Cardiac muscle cell (in vitro differentiated cells and primary cell): ENCODE measurements around the gene GLMP. TPM values are rescaled to one million over a fixed set of nuclear protein-coding genes. Genes with fewer than 3 reads are reported as not detected.

Source experiments
- DNase-seq, 2 donors: peaks; one replicate each; pipeline versions ENCODE4 v3.0.0 to v3.0.0-alpha.2; 2010 to 2017; ENCODE audit warnings: low read depth in 1 of 2, low spot score in 1 of 2
- H3K27ac ChIP-seq: fragments of 200-600 bp; sonication (generic); 2 replicates; pipeline ENCODE4 v1.5.1; 2016
- H3K27me3 ChIP-seq: fragments of 200-600 bp; sonication (generic); 2 replicates; pipeline ENCODE4 v1.6.0; 2016; ENCODE audit warnings: control low read depth
- H3K36me3 ChIP-seq: fragments of 200-600 bp; sonication (generic); 2 replicates; pipeline ENCODE4 v1.5.1; 2016; ENCODE audit warnings: control low read depth
- H3K4me1 ChIP-seq: fragments of 200-600 bp; sonication (generic); 2 replicates; pipeline ENCODE4 v1.8.1; 2017; ENCODE audit warnings: low read depth, mild to moderate bottlenecking, mixed run types
- H3K4me3 ChIP-seq: fragments of 200-600 bp; sonication (generic); 2 replicates; pipeline ENCODE4 v1.5.1; 2016; ENCODE audit warnings: mild to moderate bottlenecking
- H3K9me3 ChIP-seq: fragments of 200-600 bp; sonication (generic); 2 replicates; pipeline ENCODE4 v1.5.1; 2017; ENCODE audit warnings: low read depth, mild to moderate bottlenecking, control low read depth
- CTCF ChIP-seq: IDR thresholded peaks from 2 replicates; pipeline ENCODE4 v1.5.1; 2012; ENCODE audit warnings: low read depth, mild to moderate bottlenecking, low read length
- polyA plus RNA-seq: library from polyadenylated mRNA; unstranded; fragments of >200 nt; fragmentation: Nextera tagmentation; extraction: Ambion mirVana; gene quantifications from 2 replicates; pipeline ENCODE4 v1.2.1, GENCODE V29; 2016
- total RNA-seq: library from RNA; depleted of rRNA; stranded (reverse); fragments of >200 nt; gene quantifications from 2 replicates; pipeline ENCODE4 v1.2.3, GENCODE V29; 2016

GLMP gene
- total and polyA plus RNA-seq, 2 experiments from 2014 or later = 49.0 to 54.9 TPM

DNA sequence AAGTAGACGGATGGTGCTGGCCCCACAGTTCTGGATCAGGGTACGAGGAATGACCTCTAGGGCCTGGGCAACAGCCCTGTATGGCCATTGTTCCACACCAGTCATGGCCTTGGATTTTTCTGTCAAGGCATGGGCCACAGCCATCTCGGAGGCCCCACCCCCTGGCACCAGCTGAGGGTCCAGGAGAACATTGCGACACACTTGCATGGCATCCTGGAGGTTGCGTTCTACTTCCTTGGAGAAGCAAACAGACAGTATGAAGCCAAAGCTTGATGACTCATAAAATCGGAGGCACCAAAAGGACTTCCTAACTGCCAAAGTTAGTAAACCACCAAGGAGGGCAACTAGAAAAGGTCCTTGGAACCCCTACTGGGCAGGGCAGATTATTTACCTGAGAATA is 15.5 kb upstream of the GLMP start:
- TF ChIP-seq CTCF = no peak
- H3K4me3 ChIP-seq = no peak overlapping the region
- no peaks in the 10 kb centered on the region for H3K9me3 ChIP-seq
- peaks cover 65% of the 10 kb centered on the region for H3K36me3 ChIP-seq
- H3K27me3 ChIP-seq = no peaks in the 10 kb centered on the region
- peak in 1 of 2 donors; percentile 69 for DNase-seq
- H3K27ac ChIP-seq = no peak overlapping the region
- H3K4me1 ChIP-seq = no peaks in the 10 kb centered on the region

DNA sequence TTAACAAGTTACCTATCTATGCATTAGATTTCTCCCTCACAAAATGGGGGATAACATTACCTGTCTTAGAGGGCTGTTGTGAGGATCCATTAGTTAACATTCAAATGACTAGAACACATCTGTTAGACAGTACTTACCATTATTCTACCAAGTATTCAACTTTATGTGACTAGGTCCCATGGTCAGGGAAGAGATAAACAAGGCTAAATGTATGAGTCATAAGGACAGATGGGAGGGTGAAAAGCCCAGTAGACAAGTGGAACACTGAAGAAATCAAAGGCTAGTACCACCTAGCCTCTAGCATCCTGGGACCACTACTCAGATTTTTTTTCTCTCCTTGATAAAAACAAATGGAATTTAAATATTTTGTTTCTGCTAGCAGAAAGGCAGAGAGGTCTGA is 12.6 kb upstream of the GLMP start:
- Histone ChIP-seq H3K9me3 (no peaks in the 10 kb centered on the region), H3K36me3 (peaks cover 50% of the 10 kb centered on the region), H3K4me1 (no peaks in the 10 kb centered on the region), H3K27ac (no peak overlapping the region), H3K27me3 (no peaks in the 10 kb centered on the region), H3K4me3 (no peak overlapping the region)
- peak in 1 of 2 donors; percentile 25 for DNase-seq
- TF ChIP-seq CTCF = no peak

GRCh38 chr1:156305215-156305614 is 9.7 kb upstream of the GLMP start:
- H3K9me3 ChIP-seq = no peaks in the 10 kb centered on the region
- no peak for DNase-seq
- no peaks in the 10 kb centered on the region for H3K4me1 ChIP-seq
- H3K36me3 ChIP-seq = peaks cover 28% of the 10 kb centered on the region
- no peak for TF ChIP-seq CTCF
- no peak overlapping the region for H3K27ac ChIP-seq
- no peak overlapping the region for H3K4me3 ChIP-seq
- no peaks in the 10 kb centered on the region for H3K27me3 ChIP-seq

DNA sequence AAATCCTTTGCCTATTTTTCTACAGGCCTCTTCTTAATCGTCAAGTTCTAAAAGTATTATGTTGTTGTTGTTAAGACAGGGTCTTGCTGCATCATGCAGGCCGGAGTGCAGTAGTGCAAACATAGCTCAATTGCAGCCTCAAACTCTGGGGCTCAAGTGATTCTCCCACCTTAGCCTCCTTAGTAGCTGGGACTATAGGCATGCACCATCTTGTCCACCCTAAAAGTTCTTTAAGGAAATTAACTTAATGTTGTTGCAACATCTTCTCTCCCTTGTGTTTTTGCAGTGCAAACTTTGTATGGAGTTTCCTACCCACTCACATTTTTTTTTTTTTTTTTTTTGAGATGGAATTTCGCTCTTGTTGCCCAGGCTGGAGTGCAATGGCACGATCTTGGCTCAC is 7.8 kb upstream of the GLMP start:
- H3K4me1 ChIP-seq = no peaks in the 10 kb centered on the region
- H3K4me3 ChIP-seq = no peak overlapping the region
- TF ChIP-seq CTCF = no peak
- H3K27me3 ChIP-seq = no peaks in the 10 kb centered on the region
- H3K36me3 ChIP-seq = peaks cover 12% of the 10 kb centered on the region
- H3K9me3 ChIP-seq = no peaks in the 10 kb centered on the region
- H3K27ac ChIP-seq = no peak overlapping the region
- no peak for DNase-seq

DNA sequence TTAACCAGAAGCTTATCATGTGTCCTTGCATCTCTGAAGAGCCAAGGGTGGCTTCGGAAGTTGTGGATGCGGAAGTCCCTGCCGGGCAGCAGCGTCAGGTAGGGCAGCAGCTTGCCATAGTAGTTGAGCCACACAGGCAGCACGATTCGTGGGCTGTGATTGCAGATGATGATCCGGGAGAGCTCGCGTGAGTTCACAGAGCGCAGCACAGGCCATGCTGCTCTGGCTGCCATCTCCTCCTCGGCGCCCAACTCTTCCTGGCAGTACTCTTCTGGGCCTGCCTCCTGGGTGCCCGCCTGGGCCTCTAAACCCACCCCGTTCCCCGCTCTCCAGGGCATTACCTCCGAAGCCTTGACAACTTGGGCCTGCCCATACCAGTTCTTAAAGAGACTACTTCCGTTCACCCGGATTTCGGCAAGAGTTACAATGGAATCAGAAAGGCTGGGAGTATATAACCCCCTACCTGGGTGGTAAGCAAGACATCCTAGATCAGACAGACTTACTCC is 3.4 kb upstream of the GLMP start, which contains the start of gene VHLL:
TSS of gene VHLL (minus strand) at position 456 of the 506 bp plus-strand sequence. CDS start at position 338, 118 bp downstream.
- no peaks in the 10 kb centered on the region for H3K36me3 ChIP-seq
- H3K27me3 ChIP-seq = no peaks in the 10 kb centered on the region
- no peak for TF ChIP-seq CTCF
- DNase-seq = no peak
- no peaks in the 10 kb centered on the region for H3K9me3 ChIP-seq
- no peak within 1 kb of the TSS for H3K27ac ChIP-seq
- no peak within 1 kb of the TSS for H3K4me3 ChIP-seq
- no peaks in the 10 kb centered on the region for H3K4me1 ChIP-seq
